GM15510 (cell line): ENCODE data around the gene ALPG.

ENCODE experiments used
- POLR2A ChIP-seq: IDR thresholded peaks from 3 replicates; pipeline ENCODE4 v1.6.1; 2011; ENCODE audit warnings: borderline replicate concordance; ENCODE audit not compliant: insufficient read length; ENCODE audit errors: extremely low read depth

ALPG gene

DNA sequence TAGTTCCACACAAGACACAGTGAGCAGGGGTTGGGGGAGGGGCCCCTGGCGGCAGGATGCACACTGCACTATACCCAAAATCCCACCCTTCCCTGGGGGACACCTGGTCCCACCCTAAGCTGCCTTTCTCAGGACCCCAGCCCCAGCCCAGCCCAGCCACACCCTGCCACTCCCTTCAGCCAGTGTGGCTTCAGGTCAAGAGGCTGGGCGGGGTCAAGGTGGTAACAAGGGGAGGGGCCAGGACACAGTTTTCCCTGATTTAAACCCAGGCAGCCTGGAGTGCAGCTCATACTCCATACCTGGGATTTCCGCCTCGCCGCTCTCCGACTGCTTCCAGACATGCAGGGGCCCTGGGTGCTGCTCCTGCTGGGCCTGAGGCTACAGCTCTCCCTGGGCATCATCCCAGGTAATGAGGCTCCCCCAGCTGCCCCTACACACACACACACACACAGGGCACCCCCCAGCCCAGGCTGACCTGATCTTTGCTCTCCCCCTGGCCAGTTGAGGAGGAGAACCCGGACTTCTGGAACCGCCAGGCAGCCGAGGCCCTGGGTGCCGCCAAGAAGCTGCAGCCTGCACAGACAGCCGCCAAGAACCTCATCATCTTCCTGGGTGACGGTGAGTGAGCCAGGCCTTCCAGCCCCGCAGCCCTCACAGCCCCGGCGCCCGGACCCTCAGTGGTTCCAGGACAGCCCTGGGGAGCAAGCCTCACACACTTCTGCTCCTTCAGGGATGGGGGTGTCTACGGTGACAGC, at the start of gene ALPG:
Gene ALPG, plus strand, starts transcription at position 289 of the 755 bp plus-strand sequence. Its CDS starts 51 bp downstream, at position 340.
- TF ChIP-seq POLR2A, result no peak

DNA sequence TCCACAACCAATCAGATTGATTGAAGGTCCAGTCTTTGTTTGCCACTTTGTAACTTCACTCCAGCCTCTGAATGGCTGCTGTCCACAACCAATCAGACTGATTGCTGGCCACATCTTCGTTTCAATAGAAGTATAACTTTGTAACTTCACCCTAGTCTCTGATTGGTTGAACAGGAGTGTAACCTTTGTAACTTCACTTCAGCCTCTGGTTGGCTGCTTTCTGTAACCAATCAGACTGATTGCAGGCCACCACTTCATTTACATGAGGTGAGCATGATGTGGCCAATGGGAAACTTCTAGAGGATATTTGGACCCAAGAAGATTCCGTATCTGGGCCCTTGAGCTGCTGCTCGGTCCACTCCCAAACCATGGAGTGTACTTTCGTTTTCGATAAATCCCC, 45.0 kb upstream of the ALPG start:
- no peak for TF ChIP-seq POLR2A

DNA sequence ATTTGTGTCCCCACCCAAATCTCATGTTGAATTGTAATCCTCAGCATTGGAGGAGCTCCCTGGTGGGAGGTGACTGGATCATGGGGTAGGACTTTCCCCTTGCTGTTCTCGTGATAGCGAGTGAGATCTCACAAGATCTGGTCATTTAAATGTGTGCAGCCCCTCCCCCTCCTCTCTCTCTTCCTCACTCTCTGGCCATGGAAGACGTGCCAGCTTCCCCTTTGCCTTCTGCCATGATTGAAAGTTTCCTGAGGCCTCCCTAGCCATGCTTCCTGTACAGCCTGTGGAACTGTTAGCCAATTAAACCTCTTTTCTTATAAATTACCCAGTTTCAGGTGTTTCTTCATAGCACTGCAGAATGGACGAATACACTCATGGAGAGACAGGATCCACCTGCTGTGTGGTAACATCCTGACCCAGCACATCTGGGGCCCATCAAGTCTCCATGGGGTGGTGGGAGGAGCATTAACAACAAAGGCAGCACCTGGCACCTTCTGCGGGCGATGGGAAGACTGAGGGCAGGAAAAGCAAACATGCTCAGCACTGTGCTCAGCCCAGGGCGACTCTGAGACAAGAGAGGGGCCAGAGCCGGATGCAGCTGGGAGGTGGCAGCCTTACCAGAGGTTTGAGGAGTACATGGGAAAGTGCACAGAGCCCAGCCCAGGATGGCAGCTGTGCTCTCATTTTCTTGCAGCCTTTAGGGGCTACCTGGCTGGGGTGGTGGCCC, 44.3 kb upstream of the ALPG start:
- TF ChIP-seq POLR2A, result no peak

DNA sequence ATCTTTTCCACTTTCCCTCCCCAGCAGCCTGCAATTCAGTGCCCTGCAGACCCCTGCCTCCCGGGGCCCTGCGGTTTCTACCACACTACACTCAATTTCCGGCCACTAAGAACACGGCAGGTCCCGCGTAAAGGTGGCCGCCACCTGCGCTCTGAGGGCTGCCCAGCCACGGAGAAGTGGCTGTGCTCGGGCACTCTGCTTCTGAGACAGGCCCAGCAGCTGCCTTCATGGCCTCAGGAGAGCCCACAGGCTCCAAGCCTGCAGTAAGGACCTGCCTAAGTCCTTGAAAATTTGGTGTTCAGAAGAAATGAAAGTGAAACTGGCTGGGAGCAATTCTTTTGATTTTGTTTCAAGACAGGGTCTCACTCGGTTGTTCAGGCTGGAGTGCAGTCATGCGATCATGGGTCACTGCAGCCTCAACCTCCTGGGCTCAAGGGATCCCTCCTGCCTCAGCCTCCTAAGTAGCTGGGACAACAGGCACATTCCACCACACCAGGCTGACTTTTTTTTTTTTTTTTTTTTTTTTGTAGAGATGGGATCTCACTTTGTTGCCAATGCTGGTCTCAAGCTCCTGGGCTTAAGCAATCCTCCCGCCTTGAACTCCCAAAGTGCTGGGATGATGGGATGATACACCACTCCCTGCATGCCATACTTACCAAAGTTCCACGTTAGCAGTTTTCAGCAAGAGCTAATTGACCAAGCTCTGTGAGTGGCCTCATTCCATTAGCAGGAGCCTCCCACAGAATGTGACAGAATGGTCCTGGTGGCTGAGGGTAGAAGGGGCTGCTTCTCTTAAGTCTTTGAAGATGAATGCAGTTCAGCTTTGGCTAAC, 42.6 kb upstream of the ALPG start:
- TF ChIP-seq POLR2A, result no peak

DNA sequence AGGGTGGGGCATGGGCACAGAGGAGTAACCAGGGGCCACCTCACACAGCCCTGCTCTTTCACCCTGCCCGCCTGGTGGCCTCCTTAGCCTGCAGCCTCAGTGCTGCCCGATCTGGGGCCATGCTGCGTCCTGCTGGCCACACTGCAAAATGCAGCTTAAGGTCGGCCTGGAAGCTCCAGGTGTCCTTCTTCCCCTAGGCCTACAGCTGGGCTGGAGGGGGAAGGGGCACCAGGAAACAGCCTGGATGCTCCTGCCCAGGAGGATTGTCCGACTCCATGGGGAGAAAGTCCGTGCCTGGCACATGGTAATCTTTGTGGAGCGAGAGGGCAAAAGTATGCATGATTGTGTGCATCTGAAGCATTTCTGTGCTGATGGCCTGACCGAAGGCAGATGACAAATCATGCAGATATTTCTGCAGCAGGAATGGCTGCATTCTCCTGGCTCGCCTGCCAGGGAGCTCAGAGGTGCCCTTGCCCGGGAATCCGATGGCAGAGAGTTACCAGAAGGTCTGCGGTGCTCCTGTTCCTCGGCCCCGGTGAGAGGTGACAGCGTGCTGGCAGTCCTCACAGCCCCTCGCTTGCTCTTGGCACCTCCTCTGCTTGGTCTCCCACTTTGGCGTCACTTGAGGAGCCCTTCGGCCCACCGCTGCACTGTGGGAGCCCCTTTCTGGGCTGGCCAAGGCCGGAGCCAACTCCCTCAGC, 40.9 kb upstream of the ALPG start:
- TF ChIP-seq POLR2A, result no peak

DNA sequence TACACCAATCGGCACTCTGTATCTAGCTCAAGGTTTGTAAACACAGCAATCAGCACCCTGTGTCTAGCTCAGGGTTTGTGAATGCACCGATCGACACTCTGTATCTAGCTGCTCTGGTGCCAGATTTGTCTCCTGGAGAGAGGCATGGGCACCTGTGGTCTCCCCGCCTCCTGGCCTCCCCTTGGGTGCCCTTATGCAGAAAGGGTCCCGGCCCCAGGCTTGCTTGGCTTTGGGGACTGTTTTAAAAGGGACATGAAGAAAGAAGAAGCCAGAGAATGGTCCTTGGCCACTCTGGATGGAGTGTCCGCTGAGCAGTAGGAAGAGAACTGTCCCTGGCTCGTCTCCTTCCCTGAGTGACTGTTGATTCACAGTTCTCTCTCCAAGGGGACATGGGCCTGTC, 39.6 kb upstream of the ALPG start:
- TF ChIP-seq POLR2A, result no peak

DNA sequence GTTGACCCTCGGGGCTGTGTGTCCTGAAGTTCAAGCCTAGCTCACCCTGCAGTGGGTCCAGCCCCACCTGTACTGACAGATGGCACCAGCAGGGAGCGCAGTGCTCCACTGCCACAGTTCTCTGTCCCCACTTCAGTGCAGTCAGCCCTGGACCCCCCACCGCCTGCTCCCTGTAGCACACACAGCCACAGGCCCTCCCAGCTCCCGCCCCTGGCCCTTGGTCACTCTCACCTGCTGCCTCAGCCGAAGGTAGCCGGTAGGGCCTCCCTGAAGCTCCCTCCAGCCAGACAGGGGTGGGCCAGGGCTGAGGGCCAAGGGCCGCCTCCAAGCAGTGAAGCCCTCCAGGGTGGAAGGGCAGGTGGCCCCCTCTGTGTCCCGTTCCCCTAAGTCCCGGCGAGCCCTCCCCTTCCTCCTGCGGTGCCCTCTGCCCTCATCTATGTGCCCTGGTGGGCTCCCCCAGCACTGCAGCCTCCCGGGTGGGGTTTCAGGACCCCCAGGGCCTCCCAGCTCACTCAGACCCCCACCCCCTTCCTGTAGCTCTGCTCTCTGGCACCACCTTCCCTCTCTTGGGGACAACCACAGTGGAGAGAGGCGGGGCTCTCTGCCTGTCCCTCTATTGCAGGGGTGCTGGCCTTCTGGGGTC, 38.9 kb upstream of the ALPG start:
- no peak for TF ChIP-seq POLR2A

DNA sequence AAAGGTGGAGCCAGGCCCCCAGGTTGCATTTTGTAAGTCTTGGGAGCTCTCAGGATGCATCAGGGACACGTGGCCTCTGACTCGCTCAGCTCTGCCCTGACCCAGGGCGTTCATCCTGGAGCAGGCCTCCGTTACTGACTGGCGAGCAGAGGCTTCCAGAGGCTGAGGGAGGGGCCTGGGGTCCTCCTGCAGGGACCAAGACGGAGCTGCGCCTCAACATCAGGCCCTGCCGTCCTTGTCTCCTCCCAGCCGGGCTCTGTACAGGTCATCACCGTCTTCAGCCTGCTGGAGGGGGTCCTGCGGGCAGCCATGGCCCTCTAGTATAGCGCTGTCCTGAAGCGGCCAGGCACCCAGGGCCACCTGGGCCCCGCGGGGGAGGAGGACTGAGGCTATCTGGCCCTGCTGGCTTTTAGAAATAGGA, 38.3 kb upstream of the ALPG start:
- TF ChIP-seq POLR2A, result no peak

DNA sequence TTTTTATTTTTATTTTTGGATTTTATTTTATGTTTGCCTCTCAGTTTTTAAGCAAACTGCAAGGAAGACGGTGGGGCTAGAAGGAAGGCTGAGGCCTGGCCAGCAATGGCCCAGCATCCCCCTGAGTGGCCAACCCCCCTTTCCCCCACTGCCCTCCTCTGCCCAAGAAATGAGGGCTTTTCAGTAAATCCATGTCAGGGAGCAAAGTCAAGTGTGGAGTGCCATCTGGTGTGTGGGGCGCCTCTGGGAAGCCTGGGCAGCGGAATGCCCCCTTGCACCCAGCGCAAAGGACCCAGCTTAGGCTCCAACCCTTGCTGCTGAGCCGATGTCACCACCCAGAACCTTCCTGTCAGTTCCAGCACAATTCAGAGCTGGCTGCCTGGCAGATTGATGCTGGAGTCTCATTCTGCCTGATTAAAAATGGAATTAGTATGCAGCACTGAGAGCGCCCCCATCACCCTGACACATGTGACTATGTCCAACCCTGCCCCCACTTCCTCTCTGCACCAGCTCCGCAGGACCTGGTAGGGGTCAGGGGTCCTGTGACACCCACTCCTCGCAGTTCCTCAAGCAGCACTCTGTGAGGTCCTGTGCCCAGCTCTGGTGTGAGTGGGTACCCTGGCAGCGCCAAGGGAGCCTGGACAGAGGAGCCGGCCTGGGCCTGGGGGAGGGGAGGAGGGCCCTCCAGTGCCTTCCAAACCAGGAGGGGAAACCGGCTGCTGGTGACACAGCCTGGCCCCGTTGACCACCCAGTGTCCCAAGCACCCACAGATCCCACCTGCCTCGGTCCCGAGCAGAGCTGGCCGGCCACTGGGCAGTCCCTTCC, 37.3 kb upstream of the ALPG start:
- TF ChIP-seq POLR2A, result no peak

DNA sequence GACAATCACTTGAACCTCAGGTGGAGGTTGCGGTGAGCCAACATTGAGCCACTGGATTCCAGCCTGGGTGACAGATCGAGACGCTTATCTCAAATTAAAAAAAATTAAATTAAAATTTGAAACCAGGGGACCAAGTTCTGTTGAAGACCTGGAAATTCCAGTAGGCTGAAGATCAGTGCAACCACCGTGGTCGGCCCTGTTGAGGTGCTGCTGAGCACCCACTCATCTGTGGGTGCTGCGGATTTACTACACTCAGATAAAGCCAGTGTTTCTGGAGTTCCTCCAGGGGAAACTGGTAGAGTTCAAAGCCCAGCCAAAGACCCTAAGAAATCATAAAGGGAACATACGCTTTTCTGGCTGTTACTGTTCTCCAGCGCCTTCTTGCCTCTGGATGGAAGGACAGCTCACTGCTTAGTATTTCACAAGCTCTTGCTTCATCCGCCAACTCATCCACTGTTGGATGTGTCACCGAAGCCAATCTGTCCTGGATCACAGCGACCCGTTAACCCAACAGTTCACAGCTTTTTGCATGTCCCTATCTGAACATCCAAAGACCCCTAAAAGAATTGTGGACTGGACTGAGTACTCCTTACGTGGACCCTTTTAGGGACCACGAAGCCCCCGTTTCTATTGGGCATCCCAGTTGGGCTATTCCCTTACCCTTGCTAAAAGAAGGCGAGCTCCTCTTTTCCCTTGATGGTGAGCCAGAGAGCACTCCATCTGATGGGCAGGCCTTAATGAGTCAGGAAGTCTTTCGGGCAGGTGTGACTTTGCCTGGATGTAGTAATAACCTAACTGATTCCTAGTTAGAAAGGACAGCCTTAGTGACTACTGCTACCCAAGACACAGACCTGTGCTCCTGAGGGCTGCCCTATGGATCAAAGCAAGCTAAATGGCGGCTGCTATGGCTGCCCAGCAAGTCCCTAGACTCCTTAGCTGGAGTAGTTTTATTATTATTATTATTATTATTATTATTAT, 34.1 kb upstream of the ALPG start:
- no peak for TF ChIP-seq POLR2A

DNA sequence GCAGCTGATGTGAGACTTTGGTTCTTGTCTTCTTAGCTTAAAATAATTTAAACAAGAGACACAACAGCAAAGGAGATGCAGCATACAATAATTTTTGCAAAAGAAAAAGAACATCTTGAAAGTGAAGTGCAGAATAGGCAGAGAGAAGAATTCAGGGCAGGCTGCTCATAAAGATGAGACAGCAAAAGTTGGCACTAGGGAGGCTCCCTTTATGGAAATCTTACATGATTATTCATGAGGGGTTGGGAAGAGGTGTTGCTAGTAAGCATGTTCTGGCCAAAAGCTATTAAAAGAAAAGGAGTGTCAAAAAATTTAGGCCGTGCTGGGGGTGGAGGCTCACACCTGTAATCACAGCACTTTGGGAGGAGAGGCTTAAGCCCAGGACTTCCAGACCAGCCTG, 32.3 kb upstream of the ALPG start:
- TF ChIP-seq POLR2A, result no peak

DNA sequence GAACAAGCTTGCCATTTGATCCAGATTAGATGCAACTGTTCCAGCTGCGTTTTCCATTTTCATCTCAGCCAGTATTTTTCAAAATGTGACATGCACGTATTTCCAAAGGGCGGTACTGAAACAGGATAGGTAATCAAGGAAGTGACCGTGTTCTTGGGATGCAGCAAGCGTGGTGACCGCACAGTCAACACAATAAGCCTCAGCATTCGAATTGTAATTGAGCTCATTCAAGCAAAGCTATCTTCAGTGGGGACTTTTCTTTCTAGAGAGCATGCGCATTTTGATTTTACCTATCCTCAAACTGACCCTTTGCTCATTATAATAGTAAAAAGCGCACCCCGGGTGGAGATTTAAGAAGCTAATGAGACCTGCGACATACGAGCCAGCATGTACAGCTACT, 31.5 kb upstream of the ALPG start:
- no peak for TF ChIP-seq POLR2A
